GM21447 (cell line): ENCODE results near the gene CCNE1.

Experiments used
- ATAC-seq: cut with Tn5 transposase; IDR thresholded peaks from one replicate; pipeline ENCODE4 v1.9.1; 2021; ENCODE audit not compliant: unreplicated experiment

CCNE1 gene

DNA sequence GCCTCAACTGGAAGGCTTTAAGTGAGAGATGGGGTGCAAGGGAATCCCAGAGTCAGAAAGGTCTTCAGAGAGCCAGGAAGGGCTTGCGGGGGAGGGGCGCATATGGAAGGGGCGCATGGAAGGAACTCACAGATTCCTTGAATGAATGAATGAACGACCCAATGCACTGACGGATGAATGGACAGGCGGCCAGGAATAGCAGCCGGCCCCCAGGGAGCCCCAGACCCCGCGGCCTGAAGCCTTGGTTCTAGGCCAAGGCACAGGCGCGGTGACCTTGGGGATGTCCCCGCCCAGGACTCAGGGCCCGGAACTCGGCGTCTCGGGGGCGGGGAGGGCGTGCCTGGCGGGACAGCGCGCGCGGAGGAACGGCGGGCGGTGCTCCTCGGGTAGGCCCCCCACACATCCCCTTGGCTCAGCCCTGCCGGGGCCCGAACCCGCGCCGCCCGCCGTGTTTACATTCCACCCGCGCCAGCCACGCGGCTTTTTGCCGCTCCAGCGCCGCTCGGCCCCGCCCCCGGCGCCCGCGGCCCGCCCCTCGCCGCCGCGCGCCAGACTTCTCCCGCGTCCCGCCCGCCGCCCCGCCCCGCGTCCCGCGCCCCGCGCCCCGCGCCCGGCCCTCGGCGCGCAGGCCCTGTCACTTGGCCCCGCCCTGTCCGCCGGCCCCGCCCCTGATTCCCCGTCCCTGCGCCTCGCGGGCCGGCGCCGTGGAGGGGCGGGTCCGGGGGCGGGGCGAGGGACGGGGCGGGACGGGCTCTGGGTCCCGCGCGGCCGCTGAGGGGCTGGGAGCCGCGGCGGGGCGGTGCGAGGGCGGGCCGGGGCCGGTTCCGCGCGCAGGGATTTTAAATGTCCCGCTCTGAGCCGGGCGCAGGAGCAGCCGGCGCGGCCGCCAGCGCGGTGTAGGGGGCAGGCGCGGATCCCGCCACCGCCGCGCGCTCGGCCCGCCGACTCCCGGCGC lies at the start of gene CCNE1:
CCNE1 (plus strand) TSS at position 867 of the 955 bp plus-strand sequence. CDS start 565 bp downstream, outside the sequence.
- ATAC-seq: peak; percentile 69

DNA sequence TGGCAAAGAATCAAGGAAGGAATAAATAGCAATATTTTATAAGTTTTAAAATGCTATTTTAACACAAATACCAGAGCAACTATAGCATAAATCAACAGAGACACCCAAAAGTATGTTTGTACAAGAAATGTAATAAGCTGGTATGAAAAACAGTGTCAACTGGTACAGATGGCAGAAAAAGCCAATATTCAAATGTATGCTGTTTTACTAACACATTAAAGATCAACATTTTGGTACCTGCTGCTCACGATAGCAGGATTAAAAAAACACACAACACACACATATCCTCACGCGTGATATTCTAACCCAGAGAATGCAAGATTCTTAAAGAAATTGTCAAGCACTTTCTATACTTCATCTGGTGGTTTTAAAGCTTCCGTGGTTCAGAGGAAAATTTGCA lies 48.6 kb upstream of the CCNE1 start:
- no peak for ATAC-seq

DNA sequence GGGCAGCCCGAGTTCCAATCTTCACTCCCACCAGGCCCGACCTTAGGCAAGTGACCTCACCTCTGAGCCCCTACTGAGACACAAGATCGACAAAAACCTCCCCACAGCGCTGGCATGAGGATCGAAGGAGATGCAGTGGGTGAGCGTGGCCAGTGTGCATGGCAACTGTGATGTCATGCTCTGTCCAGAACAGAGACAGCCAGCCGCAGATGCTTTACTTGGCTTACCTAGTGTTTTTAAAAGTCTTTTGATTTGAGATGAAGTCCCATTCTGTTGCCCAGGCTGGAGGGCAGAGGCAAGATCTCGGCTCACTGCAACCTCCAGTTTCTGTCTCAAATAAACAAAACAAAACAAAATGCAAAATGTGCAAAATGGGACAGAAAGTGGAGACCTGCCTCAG lies 47.4 kb upstream of the CCNE1 start:
- ATAC-seq: no peak

DNA sequence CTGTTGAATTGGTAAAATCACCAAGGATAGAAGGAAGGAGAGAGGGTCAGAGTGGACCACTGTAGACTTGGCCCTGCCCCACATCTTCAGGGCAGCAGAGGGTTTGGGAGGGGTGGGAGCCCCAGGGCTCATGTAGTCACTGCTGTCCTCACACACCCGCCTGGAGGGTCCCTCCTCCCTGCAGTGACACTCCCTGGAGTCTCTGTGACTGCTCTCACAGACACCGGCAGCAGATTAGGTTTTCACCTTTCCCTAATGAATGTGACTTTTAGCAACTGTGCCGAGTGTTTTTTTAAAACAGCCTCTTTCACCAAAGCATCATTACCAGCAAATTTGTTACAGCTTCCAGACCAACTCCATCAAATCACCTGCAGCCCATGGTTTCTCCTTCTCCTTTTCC lies 45.7 kb upstream of the CCNE1 start:
- ATAC-seq: no peak

DNA sequence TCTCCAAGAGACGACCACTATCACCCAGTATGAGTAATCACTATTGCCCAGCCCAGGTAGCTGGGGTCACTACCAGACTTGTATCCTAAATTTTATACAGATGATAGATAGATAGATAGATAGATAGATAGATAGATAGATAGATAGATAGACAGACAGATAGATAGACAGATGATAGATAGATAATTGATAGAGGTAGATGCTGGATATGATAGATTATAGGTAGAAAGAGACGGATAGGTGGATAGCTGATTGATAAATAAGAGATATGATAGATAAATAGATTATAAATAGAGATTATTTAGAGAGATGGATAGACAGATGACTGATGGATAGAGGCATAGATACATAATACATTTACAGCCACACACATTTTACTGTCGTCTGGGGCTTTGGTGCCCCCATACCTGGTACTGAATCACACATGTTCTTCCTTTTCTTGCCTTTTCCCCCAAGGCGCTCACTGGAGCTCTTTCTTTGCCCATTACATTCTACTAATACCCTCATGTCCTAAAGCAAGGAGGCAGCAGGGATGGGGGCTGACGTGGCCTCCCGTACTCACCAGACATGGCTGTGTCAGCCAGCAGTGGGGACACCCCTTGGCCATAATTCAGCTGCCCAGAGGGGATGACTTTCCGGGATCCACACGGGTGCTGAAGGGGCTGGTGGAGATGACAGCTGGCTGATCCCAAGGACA lies 44.6 kb upstream of the CCNE1 start:
- no peak for ATAC-seq

DNA sequence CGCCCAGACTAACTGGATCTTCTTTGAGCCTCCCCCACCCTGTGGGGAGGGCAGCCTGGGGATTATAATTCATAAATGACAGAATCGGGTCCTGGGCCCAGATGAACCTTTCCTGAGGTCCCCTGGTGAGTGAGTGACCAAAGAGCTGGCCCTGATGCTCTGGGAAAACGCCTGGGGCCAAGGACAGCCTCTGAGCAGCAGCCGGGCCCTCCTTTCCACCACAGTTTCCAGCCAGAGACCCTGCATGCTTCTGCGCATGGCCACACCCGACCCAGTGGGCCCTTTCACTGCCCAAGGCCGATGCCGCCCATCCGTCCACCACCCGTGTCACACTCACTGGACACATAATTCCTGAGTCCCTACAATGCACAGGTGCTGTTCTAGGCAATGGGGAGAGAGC lies 43.6 kb upstream of the CCNE1 start:
- ATAC-seq: no peak

DNA sequence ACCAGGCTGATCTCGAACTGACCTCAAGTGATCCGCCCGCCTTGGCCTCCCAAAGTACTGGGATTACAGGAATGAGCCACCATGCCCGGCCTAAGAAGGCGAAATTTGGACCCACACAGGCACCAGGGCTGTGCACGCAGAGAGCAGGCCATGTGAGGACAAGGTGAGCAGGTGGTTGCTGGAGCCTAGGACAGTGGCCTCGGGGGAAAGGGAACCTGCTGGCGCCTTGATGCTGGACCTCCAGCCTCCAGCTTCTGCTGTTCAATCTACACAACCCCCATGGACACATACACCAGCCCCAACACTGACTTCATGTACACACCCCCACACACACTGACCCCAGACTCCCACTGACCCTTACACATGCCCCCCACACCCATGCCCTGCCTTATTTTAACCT lies 41.8 kb upstream of the CCNE1 start:
- no peak for ATAC-seq

DNA sequence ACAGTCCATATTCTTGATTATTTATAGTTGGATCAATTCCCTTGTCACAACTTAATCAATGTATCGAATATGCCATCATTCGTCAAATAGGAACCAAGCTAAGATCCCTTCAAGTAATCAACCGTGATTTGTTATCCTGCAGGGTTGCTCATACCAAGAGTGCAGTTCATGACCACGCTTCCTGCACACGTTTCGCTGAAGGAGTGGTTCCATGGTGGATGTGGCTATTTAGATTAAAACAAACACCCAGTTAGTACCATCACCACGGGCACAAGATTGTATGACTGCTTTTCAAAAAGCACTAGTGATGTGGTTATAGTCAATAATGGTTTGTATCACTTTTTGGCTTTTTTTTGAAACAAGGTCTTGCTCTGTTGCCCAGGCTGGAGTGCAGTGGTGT lies 41.1 kb upstream of the CCNE1 start:
- ATAC-seq: no peak

DNA sequence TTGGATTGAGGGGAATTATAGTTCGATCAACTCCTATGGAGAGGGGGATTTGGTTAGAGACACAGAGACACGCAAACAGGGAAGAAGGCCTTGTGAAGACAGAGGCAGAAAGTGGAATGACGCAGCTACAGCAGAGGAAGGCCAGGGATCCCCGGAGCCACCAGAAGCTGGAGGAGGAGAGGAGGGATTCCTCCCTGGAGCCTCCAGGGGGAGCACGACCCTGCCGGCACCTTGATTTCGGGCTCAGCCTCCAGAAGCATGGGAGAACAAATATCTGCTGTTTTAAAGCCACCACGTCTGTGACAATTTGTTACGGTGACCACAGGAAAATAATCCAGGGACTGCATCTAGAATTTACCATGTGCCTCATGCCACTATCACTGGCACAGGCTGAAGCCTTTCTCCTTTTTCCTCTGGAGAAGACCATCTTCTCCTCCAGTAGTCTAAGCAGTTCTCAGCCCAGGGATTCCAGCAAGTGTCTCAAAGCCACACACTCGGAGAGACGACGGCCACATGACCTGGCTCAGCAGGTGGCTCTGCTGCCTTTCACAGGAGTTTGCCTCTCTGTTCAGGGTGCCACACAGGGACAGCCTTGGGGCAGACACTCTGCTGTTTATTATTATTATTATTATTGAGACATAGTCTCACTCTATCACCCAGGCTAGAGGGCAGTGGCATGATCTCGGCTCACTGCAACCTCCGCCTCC lies 39.9 kb upstream of the CCNE1 start:
- ATAC-seq: no peak

DNA sequence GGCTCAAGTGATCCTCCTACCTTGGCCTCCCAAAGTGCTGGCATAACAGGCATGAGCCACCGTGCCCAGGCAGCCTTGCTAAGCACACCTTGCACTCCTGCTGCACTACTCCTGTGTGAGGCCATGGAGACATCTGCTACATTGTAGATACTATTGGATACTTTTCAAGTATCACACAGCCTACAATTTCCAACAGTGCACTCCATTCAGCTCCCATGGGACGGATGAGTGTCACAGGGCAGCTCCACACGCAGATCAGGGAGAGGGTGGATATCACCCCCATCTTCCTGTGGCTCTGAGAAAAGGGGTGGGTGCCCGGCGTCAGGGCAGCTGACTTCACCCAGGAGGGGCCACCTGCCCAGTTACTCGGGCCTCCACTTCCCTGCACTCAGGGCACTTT lies 39.1 kb upstream of the CCNE1 start:
- no peak for ATAC-seq

DNA sequence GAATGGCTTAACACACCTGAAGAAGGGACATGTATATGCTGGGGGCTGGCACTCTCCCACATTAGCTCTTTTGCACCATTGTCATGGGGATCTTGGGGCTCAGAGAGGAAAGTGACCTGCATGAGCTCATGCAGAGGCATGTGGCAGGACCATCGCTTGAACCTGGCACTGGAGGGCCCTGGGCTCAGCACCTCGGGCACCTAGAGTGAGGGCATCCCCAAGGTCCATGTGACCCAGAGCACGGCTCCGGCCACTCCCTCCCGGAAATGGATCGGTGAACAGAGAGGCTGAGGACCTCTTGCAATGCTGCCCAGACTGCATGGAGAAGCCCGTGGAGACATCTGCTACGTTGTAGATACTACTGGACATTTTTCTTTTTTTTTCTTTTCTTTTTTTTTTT lies 38.6 kb upstream of the CCNE1 start:
- ATAC-seq: no peak

DNA sequence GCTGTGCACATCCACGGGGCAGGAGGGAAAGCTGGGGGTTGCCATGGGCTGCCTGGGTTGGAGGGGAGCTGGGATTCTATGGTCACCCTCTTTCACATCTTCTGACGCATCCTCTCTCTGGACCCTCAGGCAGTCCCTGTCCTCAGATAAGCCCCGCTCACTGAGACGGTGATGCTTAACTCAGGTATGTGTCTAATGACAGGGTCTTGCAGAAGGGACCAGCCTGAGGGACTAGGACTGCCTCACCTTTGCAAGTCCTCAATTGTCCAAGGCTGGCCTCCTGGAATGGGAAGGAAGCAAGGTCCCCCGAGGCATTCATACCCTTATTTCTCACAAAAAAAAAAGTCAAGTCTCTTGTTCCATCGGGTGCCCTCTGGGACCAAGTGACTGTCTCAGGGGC lies 37.7 kb upstream of the CCNE1 start:
- no peak for ATAC-seq

DNA sequence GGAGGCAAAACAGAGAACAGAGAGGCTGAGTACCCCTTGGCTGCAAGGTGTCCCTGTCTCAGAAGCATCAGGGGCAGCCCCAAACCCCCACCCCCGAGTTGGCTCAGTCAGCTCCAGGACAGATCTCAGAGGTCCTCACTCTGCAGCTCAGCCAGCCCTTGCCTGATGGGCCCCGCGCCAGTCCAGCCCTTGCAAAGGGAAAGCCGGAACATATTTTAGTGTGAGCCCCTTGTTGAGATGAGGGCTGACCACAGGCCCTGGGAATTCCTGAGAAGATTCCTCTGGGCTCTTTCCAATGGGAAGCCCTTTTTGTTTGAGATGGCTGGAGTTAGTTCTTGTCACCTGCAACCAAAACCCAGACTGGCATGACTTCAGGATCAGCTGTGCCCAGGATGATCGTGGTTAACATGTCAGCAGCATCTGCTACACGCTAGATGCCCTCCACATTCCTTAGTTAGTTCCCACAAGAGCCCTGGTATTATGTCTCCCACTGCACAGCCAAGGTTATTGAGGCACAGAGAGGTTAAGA lies 33.9 kb upstream of the CCNE1 start:
- ATAC-seq: no peak

DNA sequence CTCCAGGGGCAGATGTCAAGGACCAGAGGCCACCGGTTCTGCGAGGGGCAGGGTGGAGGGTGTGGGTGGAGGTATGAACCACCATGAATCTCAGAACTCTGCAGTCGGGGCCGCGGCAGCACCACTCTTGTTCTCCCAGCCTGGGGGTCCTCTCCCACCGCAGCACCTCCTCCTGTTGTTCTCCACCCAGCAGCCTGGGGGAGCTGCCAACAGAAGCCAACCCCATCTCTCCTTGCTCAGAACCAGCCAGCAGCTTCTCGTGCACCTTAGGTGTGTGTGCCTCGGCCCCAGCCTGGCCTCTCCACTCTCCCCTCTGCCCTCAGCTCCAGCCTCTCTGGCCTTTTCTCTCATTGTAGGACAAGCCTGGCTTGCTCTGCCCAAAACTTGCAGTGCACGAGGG lies 31.9 kb upstream of the CCNE1 start:
- ATAC-seq: no peak

DNA sequence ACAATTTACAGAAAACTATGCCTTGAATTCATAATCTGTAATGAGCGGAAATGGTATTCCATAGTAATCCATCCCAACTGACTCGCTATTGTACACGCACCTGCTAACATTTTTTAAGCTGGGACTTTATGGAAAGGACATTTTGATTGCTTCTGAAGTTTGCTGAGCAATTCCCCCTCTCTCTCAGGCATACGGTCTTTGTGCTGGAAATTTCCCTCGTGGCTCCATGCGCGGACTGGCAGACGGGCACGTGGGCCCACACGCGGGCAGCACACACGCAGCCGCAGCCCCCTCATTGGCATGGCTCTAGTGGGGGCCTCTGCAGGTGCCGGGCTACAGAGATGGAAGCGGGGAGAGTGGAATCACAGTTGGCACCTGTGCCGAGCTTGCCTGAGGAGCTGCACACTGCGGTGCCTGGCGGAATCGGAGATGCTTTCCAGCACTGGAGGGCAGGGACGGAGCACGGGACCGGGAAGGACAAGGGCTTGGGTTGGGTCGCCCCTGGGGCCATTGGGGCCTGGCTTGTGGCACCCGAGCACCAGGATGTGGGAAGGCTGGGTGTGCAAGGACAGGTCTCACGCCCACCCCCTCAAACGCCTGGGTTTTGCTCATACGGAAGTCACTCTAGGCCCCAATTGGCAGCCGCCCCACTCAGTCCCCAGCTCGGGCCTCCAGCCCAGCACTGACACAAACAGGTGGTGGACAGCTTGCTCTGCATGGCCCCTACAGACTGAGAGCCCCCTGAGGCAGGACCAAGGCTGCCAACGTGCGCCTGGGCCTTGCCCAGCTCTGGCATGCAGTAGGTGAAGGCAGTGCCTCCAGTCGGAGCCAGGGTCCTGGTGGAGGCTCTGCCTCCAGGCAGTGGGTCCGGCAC lies 30.2 kb upstream of the CCNE1 start:
- ATAC-seq: no peak

DNA sequence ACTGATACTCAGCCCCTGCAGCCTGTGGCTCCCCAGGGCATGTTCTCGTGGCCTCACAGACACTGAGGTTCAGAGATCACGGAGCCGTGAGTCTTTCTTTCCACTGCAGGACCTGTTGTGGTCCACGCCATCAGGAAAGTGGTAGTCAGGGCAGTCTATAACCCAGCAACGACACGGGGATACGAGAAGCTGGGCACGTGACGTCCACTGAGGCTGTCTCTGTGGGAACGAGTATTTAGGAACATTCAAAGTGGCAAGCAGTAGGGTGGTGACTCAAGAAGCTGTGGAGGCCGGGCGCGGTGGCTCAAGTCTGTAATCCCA lies 29.6 kb upstream of the CCNE1 start:
- no peak for ATAC-seq

DNA sequence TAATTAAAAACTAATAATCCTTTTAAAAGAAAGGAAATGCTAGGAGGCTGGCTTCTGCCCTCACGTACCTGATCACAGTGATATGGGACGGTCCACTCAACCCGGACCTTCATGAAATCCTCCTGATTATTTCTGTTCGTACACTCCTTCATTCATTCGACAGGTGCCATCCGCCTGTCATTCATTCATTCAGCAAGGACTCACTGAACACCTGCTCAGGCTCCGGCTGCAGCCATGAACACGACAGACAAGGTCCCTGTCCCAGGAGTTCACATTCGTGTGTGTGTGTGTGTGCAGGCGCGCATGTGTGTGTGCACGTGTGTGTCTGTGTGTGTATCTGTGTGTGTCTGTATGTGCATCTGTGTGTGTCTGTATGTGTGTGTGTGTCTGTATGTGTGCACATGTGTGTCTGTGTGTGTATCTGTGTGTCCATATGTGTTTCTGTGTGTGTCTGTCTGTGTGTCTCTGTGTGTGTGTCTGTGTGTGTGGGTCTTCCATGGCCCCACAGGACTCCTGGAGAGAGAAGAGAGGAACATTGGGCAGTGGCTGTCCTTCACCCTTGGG lies 28.1 kb upstream of the CCNE1 start:
- no peak for ATAC-seq

DNA sequence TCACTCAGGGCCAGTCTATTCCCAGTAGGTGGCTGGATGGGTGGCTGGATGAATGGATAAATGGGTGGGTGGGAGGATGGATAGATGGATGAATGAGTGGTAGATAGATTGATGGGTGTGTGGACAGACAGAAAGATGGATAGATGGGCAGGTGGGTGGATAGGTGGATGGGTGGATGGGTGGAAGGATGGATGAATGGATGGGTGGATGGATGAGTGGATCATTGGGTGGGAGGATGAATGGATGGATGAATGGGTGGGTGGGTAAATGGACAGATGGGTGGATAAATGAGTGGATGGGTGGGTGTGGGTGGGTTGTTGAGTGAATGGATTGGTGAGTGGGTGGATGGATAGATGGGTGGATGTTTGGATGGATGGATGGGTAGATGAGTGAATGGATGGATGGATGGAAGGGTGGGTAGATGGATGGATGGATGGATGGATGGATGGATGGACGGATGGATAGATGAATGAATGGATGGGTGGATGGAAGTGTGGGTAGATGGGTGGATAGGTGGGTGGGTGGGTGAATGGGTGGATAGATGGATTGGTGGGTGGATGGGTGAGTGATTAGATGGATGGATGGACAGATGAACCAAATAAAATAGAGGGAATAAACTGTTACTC lies 27.1 kb upstream of the CCNE1 start:
- no peak for ATAC-seq

DNA sequence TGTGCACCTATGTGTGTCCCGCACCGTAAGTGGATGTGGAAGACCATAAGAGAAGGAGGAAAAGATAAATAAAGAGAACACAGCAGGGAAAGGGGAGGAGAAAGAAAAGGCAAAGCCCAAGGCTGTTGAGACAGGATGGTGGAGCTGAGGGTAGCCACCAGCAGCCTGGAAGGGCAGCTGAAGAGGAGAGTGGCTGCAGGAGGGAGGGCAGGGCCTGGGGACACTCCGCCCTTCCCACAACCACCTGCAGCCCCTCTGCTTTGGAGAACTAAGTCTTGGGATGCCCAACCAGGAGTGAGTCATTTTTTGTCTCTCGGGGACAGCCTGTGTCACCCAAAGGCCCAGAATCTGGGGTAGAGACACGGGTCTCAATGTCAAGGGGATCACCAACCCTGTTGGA lies 26.4 kb upstream of the CCNE1 start:
- ATAC-seq: no peak
